CD1c-positive myeloid dendritic cell (primary cell): ENCODE results near the gene CDKN2C.
"Not testable (repeated sequence)": the region's sequence is repeated elsewhere in the genome, so short reads cannot be mapped to it uniquely, and the experiment has no call there.

Source experiments
- DNase-seq: peaks from one replicate; pipeline ENCODE4 v3.0.0-alpha.2; 2016; ENCODE audit errors: extremely low spot score

The CDKN2C gene

GRCh38 chr1:50979937-50980336 is 9.9 kb downstream of the CDKN2C start:
- DNase-seq = no peak

- no peak for DNase-seq
These were observed 10.5 kb downstream of the CDKN2C start for GRCh38 chr1:50980505-50980904.

GRCh38 chr1:50981741-50982140 is 11.7 kb downstream of the CDKN2C start:
- DNase-seq = no peak

GRCh38 chr1:50982611-50983010 is 12.6 kb downstream of the CDKN2C start:
- DNase-seq = no peak

GRCh38 chr1:50983219-50983802 is 13.3 kb downstream of the CDKN2C start:
- no peak for DNase-seq

- no peak for DNase-seq
These were observed 15.0 kb downstream of the CDKN2C start for GRCh38 chr1:50985094-50985493.

- no peak for DNase-seq
These were observed 16.6 kb downstream of the CDKN2C start for GRCh38 chr1:50986653-50987052.

GRCh38 chr1:50989694-50990093 is 19.6 kb downstream of the CDKN2C start:
- DNase-seq = no peak

- no peak for DNase-seq
These were observed 22.7 kb downstream of the CDKN2C start for GRCh38 chr1:50992532-50993318.

GRCh38 chr1:50993645-50994044 is 23.6 kb downstream of the CDKN2C start:
- no peak for DNase-seq

GRCh38 chr1:50994997-50995396 is 25.0 kb downstream of the CDKN2C start:
- no peak for DNase-seq

GRCh38 chr1:50995651-50996050 is 25.6 kb downstream of the CDKN2C start:
- DNase-seq = no peak

GRCh38 chr1:50996083-50996482 is 26.0 kb downstream of the CDKN2C start:
- no peak for DNase-seq

- DNase-seq = not testable (repeated sequence)
These were observed 29.3 kb downstream of the CDKN2C start for GRCh38 chr1:50999375-50999774.

GRCh38 chr1:51000160-51000559 is 30.1 kb downstream of the CDKN2C start:
- DNase-seq = no peak

- DNase-seq = no peak
These were observed 30.6 kb downstream of the CDKN2C start for GRCh38 chr1:51000651-51001050.

GRCh38 chr1:51002516-51002915 is 32.5 kb downstream of the CDKN2C start:
- no peak for DNase-seq

GRCh38 chr1:51005549-51005948 is 35.5 kb downstream of the CDKN2C start:
- DNase-seq = not testable (repeated sequence)

- DNase-seq = no peak
These were observed 39.3 kb downstream of the CDKN2C start for GRCh38 chr1:51009381-51009780.

- DNase-seq = no peak
These were observed 44.8 kb downstream of the CDKN2C start for GRCh38 chr1:51014878-51015277.

- no peak for DNase-seq
These were observed 49.8 kb downstream of the CDKN2C start for GRCh38 chr1:51019811-51020210.
